DND-41 (cell line): Measurements from ENCODE around the gene DNMT1.
"Not testable (repeated sequence)": the region's sequence is repeated elsewhere in the genome, so short reads cannot be mapped to it uniquely, and the experiment has no call there.

Experiments
- ATAC-seq: fragments of 200-7000 bp; cut with Tn5 transposase; 3 replicates; pipeline ENCODE4 v1.9.1; 2021; ENCODE audit warnings: low read depth; ENCODE audit not compliant: insufficient read depth
- DNase-seq: peaks from one replicate; pipeline ENCODE4 v3.0.0-alpha.2; 2020
- H2AFZ ChIP-seq: 2 replicates; pipeline ENCODE4 v1.6.0; 2012; ENCODE audit warnings: low read depth, low read length
- H3K27ac ChIP-seq: 2 replicates; pipeline ENCODE4 v1.5.1; 2012; ENCODE audit warnings: low read length, inconsistent platforms
- H3K27me3 ChIP-seq: fragments of 200-600 bp; sonication (generic); 2 replicates; pipeline ENCODE4 v1.6.0; 2012; ENCODE audit warnings: low read length, mild to moderate bottlenecking, inconsistent platforms; ENCODE audit not compliant: insufficient read depth, poor library complexity
- H3K36me3 ChIP-seq: 2 replicates; pipeline ENCODE4 v1.5.1; 2012; ENCODE audit warnings: low read length, inconsistent platforms; ENCODE audit not compliant: insufficient read depth
- H3K4me1 ChIP-seq: 2 replicates; pipeline ENCODE4 v1.5.1; 2012; ENCODE audit warnings: mild to moderate bottlenecking, low read length; ENCODE audit not compliant: insufficient read depth
- H3K4me2 ChIP-seq: 2 replicates; pipeline ENCODE4 v1.6.0; 2012; ENCODE audit warnings: mild to moderate bottlenecking, moderate library complexity, low read length, inconsistent platforms; ENCODE audit not compliant: insufficient read depth
- H3K4me3 ChIP-seq, 2 experiments: fragments of 200-600 bp in 1 of 2; shearing (Covaris generic) in 1 of 2; 2 replicates each; pipeline ENCODE4 v1.5.1; 2012 to 2016; ENCODE audit warnings: inconsistent platforms in 2 of 2, low read length in 2 of 2, mild to moderate bottlenecking in 2 of 2, low read depth in 1 of 2, moderate library complexity in 1 of 2
- H3K79me2 ChIP-seq: 2 replicates; pipeline ENCODE4 v1.6.0; 2012; ENCODE audit warnings: low read length, inconsistent platforms; ENCODE audit not compliant: insufficient read depth
- H3K9ac ChIP-seq: 2 replicates; pipeline ENCODE4 v1.6.0; 2012; ENCODE audit warnings: low read depth, mild to moderate bottlenecking, inconsistent platforms, low read length, moderate library complexity
- H3K9me3 ChIP-seq: 2 replicates; pipeline ENCODE4 v1.5.1; 2012; ENCODE audit warnings: low read length, moderate library complexity, mild to moderate bottlenecking, inconsistent platforms; ENCODE audit not compliant: insufficient read depth, severe bottlenecking
- H4K20me1 ChIP-seq: 2 replicates; pipeline ENCODE4 v1.6.0; 2012; ENCODE audit warnings: low read length; ENCODE audit not compliant: insufficient read depth
- CTCF ChIP-seq: IDR thresholded peaks from 2 replicates; pipeline ENCODE4 v1.5.1; 2012; ENCODE audit warnings: borderline replicate concordance, low read length, moderate library complexity, mild to moderate bottlenecking; ENCODE audit not compliant: poor library complexity, severe bottlenecking; ENCODE audit errors: extremely low read depth
- EZH2 ChIP-seq: IDR thresholded peaks from 3 replicates; pipeline ENCODE4 v1.6.1; 2012; ENCODE audit warnings: borderline replicate concordance, low read depth, mild to moderate bottlenecking, moderate library complexity, low read length, inconsistent platforms; ENCODE audit not compliant: severe bottlenecking

The DNMT1 gene

GRCh38 chr19:10180459-10180858 lies 14.3 kb downstream of the DNMT1 start:
- H3K27me3 ChIP-seq: no peaks in the 10 kb centered on the region
- H3K4me2 ChIP-seq: no peak overlapping the region
- H2AFZ ChIP-seq: no peak overlapping the region
- H3K9me3 ChIP-seq: no peaks in the 10 kb centered on the region
- H3K36me3 ChIP-seq: peaks cover 92% of the 10 kb centered on the region
- peaks cover 71% of the 10 kb centered on the region for H4K20me1 ChIP-seq
- no peaks in the 10 kb centered on the region for H3K4me1 ChIP-seq
- no peak for ATAC-seq
- no peak overlapping the region for H3K9ac ChIP-seq
- no peak for DNase-seq
- TF ChIP-seq CTCF (no peak), EZH2 (no peak)
- H3K4me3 ChIP-seq: no peak overlapping the region
- peaks cover 81% of the 10 kb centered on the region for H3K79me2 ChIP-seq
- H3K27ac ChIP-seq: no peak overlapping the region

- H3K27ac ChIP-seq, ATAC-seq, H3K27me3 ChIP-seq, H3K9me3 ChIP-seq, H3K4me1 ChIP-seq, H2AFZ ChIP-seq, H3K9ac ChIP-seq, H3K4me3 ChIP-seq, DNase-seq, H3K4me2 ChIP-seq: not testable (repeated sequence)
- H3K79me2 ChIP-seq: peaks cover 82% of the 10 kb centered on the region
- peaks cover 94% of the 10 kb centered on the region for H3K36me3 ChIP-seq
- peaks cover 72% of the 10 kb centered on the region for H4K20me1 ChIP-seq
These were observed 14.7 kb downstream of the DNMT1 start for GRCh38 chr19:10180024-10180423.

GRCh38 chr19:10173527-10173926 lies 21.2 kb downstream of the DNMT1 start:
- Histone ChIP-seq H3K4me2 (no peak overlapping the region), H3K9me3 (no peaks in the 10 kb centered on the region), H3K4me1 (no peaks in the 10 kb centered on the region), H3K36me3 (peaks cover 94% of the 10 kb centered on the region), H4K20me1 (peaks cover 33% of the 10 kb centered on the region), H2AFZ (no peak overlapping the region), H3K9ac (no peak overlapping the region), H3K4me3 (no peak overlapping the region), H3K79me2 (peaks cover 50% of the 10 kb centered on the region), H3K27me3 (no peaks in the 10 kb centered on the region), H3K27ac (no peak overlapping the region)
- TF ChIP-seq EZH2: no peak
- TF ChIP-seq CTCF: no peak
- no peak for ATAC-seq
- DNase-seq: no peak

GRCh38 chr19:10168386-10168948 lies 26.3 kb downstream of the DNMT1 start:
- Histone ChIP-seq H4K20me1 (peaks cover 23% of the 10 kb centered on the region), H3K4me1 (no peaks in the 10 kb centered on the region), H3K27me3 (no peaks in the 10 kb centered on the region), H3K79me2 (peaks cover 32% of the 10 kb centered on the region), H3K9me3 (no peaks in the 10 kb centered on the region), H3K36me3 (peaks cover 92% of the 10 kb centered on the region), H3K4me2 (no peak overlapping the region), H3K4me3 (no peak overlapping the region), H3K9ac (no peak overlapping the region), H2AFZ (no peak overlapping the region), H3K27ac (no peak overlapping the region)
- no peak for DNase-seq
- TF ChIP-seq CTCF (no peak), EZH2 (no peak)
- no peak for ATAC-seq
